ENCODE data around the gene TMEM184C. TPM values are rescaled to one million over a fixed set of nuclear protein-coding genes. Genes with fewer than 3 reads are reported as not detected.
A peak's percentile ranks its signal among the peaks of the same experiment; 100 is the strongest.

The TMEM184C gene
- total RNA-seq, 5 donors from 2014 or later (not counting 1 experiment from before 2014, with no cell fraction given): 13.2 to 27.2 (median 21.8) TPM

- peak within 1 kb of the TSS; percentile 95 for H3K27ac Mint-ChIP-seq
- H3K4me3 Mint-ChIP-seq: peak within 1 kb of the TSS; percentile 90 to 93 (median 93)
- H3K4me1 Mint-ChIP-seq: peaks cover 31 to 40% (median 33%) of the 10 kb centered on the region in 3 donors
- H3K4me3 ChIP-seq (ENCODE audit: control insufficient read depth in 1 of 2, extremely low read depth in 1 of 2, low read length in 1 of 2): peak within 1 kb of the TSS; percentile 73 to 99
- no peaks in the 10 kb centered on the region for H3K27me3 ChIP-seq (replicated peaks in 1 of 2; ENCODE audit: control insufficient read depth in 2 of 2, extremely low read depth in 1 of 2, insufficient read depth in 2 of 2, low read length in 1 of 2)
- ChIA-PET POLR2A (interaction anchor here (0.5 to 3.7 kb wide), 15 partner anchors 13 to 1097 kb away, joined by 3 to 47 read pairs (median 4); partner anchors contain the start of genes TMEM184C (in 2 of the 2) and ARHGAP10 (in 1 of the 2)), CTCF (interaction anchor here (0.6 to 2.8 kb wide), 6 partner anchors 41 to 759 kb away, joined by 3 to 28 read pairs (median 4); partner anchors contain the start of genes TMEM184C (in 2 of the 2) and ARHGAP10 (in 1 of the 2))
- 0% methylated on average over 42 of the region's 69 CpGs for WGBS (ENCODE audit: insufficient coverage)
- H3K36me3 Mint-ChIP-seq: peaks cover 9% of the 10 kb centered on the region
- H3K4me1 ChIP-seq (ENCODE audit: control insufficient read depth in 1 of 2, extremely low read depth in 1 of 2, insufficient read depth in 2 of 2, low read length in 2 of 2): peaks cover 3 to 11% of the 10 kb centered on the region in 2 experiments
- peaks cover 0 to 5% of the 10 kb centered on the region in 2 donors for H3K36me3 ChIP-seq (ENCODE audit: control insufficient read depth in 2 of 2, extremely low read depth in 1 of 2, insufficient read depth in 1 of 2, low read length in 1 of 2)
- peaks cover 8 to 10% of the 10 kb centered on the region in 2 donors for H3K27me3 Mint-ChIP-seq
- peak; percentile 73 to 92 (median 83) for DNase-seq
- peak; percentile 97 to 100 (median 99) for ATAC-seq (replicated peaks in 1 of 4)
- H3K9me3 Mint-ChIP-seq: no peaks in the 10 kb centered on the region
- H3K27ac ChIP-seq (ENCODE audit: low read length): peak within 1 kb of the TSS; percentile 87
- H3K9me3 ChIP-seq: no peaks in the 10 kb centered on the region
These were observed 66.8 kb downstream of the TMEM184C start, which contains the start of gene PRMT9 for GRCh38 chr4:147683717-147684700. Gene PRMT9, minus strand, starts transcription at chr4:147684163. Its CDS starts 176 bp downstream, at chr4:147683987.

- Histone ChIP-seq H3K9me3 (no peaks in the 10 kb centered on the region), H3K27ac (ENCODE audit: low read length) (peak overlapping the region; percentile 12), H3K36me3 (ENCODE audit: control insufficient read depth in 2 of 2, extremely low read depth in 1 of 2, insufficient read depth in 1 of 2, low read length in 1 of 2) (no peaks in the 10 kb centered on the region), H3K4me1 (ENCODE audit: control insufficient read depth in 1 of 2, extremely low read depth in 1 of 2, insufficient read depth in 2 of 2, low read length in 2 of 2) (peaks cover 0 to 3% of the 10 kb centered on the region in 2 experiments), H3K4me3 (ENCODE audit: control insufficient read depth in 1 of 2, extremely low read depth in 1 of 2, low read length in 1 of 2) (no peak overlapping the region), H3K27me3 (replicated peaks in 1 of 2; ENCODE audit: control insufficient read depth in 2 of 2, extremely low read depth in 1 of 2, insufficient read depth in 2 of 2, low read length in 1 of 2) (peaks cover 0 to 18% of the 10 kb centered on the region in 2 experiments)
- Mint-ChIP-seq H3K4me3 (no peak overlapping the region), H3K27me3 (peaks cover 27 to 39% of the 10 kb centered on the region in 2 donors), H3K36me3 (no peaks in the 10 kb centered on the region), H3K9me3 (no peaks in the 10 kb centered on the region), H3K4me1 (peaks cover 0 to 14% (median 9%) of the 10 kb centered on the region in 3 donors), H3K27ac (peak overlapping the region; percentile 16 to 37)
- POLR2A ChIA-PET: interaction anchor here in 1 of 2 donors (0.8 kb wide), 1 partner anchor 849 kb away, joined by 17 read pairs; no protein-coding TSS in a partner anchor
- 20% methylated on average over 3 of the region's 4 CpGs for WGBS (ENCODE audit: insufficient coverage)
- no peak for DNase-seq
- no peak for ATAC-seq (replicated peaks in 1 of 4)
- CTCF ChIA-PET: interaction anchor here (0.6 to 0.7 kb wide), 2 partner anchors 518 to 683 kb away, joined by 3 to 4 read pairs; no protein-coding TSS in a partner anchor
These were observed 71.9 kb downstream of the TMEM184C start for GRCh38 chr4:147689067-147689466.

GRCh38 chr4:147691820-147692219 is 74.6 kb downstream of the TMEM184C start:
- Histone ChIP-seq H3K4me3 (ENCODE audit: control insufficient read depth in 1 of 2, extremely low read depth in 1 of 2, low read length in 1 of 2) (no peak overlapping the region), H3K36me3 (ENCODE audit: control insufficient read depth in 2 of 2, extremely low read depth in 1 of 2, insufficient read depth in 1 of 2, low read length in 1 of 2) (no peaks in the 10 kb centered on the region), H3K27me3 (replicated peaks in 1 of 2; ENCODE audit: control insufficient read depth in 2 of 2, extremely low read depth in 1 of 2, insufficient read depth in 2 of 2, low read length in 1 of 2) (peaks cover 0 to 27% of the 10 kb centered on the region in 2 experiments), H3K9me3 (no peaks in the 10 kb centered on the region), H3K4me1 (ENCODE audit: control insufficient read depth in 1 of 2, extremely low read depth in 1 of 2, insufficient read depth in 2 of 2, low read length in 2 of 2) (peaks cover 0 to 3% of the 10 kb centered on the region in 2 experiments), H3K27ac (ENCODE audit: low read length) (no peak overlapping the region)
- no peak for ATAC-seq (replicated peaks in 1 of 4)
- H3K4me1 Mint-ChIP-seq: peaks cover 0 to 5% (median 4%) of the 10 kb centered on the region in 3 donors
- CTCF ChIA-PET: no interaction called here
- no peaks in the 10 kb centered on the region for H3K36me3 Mint-ChIP-seq
- WGBS (ENCODE audit: insufficient coverage): no CpG with 5 or more reads among the region's 2 CpGs
- H3K27me3 Mint-ChIP-seq: peaks cover 22 to 42% of the 10 kb centered on the region in 2 donors
- DNase-seq: no peak
- POLR2A ChIA-PET: no interaction called here
- H3K4me3 Mint-ChIP-seq: no peak overlapping the region
- no peaks in the 10 kb centered on the region for H3K9me3 Mint-ChIP-seq
- H3K27ac Mint-ChIP-seq: no peak overlapping the region

- WGBS (ENCODE audit: insufficient coverage): no CpG with 5 or more reads among the region's 3 CpGs
- no peak overlapping the region for H3K27ac ChIP-seq (ENCODE audit: low read length)
- CTCF ChIA-PET: no interaction called here
These were observed 76.0 kb downstream of the TMEM184C start for GRCh38 chr4:147693218-147693617.

GRCh38 chr4:147696866-147697265 is 79.7 kb downstream of the TMEM184C start:
- no peak overlapping the region for H3K27ac Mint-ChIP-seq
- H3K36me3 ChIP-seq (ENCODE audit: control insufficient read depth in 2 of 2, extremely low read depth in 1 of 2, insufficient read depth in 1 of 2, low read length in 1 of 2): no peaks in the 10 kb centered on the region
- WGBS (ENCODE audit: insufficient coverage): 83% methylated on average over 1 of the region's 1 CpG
- H3K4me1 ChIP-seq (ENCODE audit: control insufficient read depth in 1 of 2, extremely low read depth in 1 of 2, insufficient read depth in 2 of 2, low read length in 2 of 2): no peaks in the 10 kb centered on the region
- peaks cover 0 to 4% (median 0%) of the 10 kb centered on the region in 3 donors for H3K9me3 Mint-ChIP-seq
- ATAC-seq (replicated peaks in 1 of 4) (no peak), DNase-seq (no peak)
- no peak overlapping the region for H3K4me3 Mint-ChIP-seq
- no peak overlapping the region for H3K4me3 ChIP-seq (ENCODE audit: control insufficient read depth in 1 of 2, extremely low read depth in 1 of 2, low read length in 1 of 2)
- H3K27me3 ChIP-seq (replicated peaks in 1 of 2; ENCODE audit: control insufficient read depth in 2 of 2, extremely low read depth in 1 of 2, insufficient read depth in 2 of 2, low read length in 1 of 2): peaks cover 0 to 19% of the 10 kb centered on the region in 2 experiments
- no peaks in the 10 kb centered on the region for H3K36me3 Mint-ChIP-seq
- H3K27ac ChIP-seq (ENCODE audit: low read length): no peak overlapping the region
- peaks cover 16 to 31% of the 10 kb centered on the region in 2 donors for H3K27me3 Mint-ChIP-seq
- ChIA-PET POLR2A (interaction anchor here in 1 of 2 donors (0.6 kb wide), 2 partner anchors 12 to 13 kb away, joined by 3 to 6 read pairs; partner anchors contain the start of gene PRMT9), CTCF (interaction anchor here in 1 of 2 donors (1.0 kb wide), 1 partner anchor 170 kb away, joined by 3 read pairs; no protein-coding TSS in a partner anchor)
- H3K9me3 ChIP-seq: no peaks in the 10 kb centered on the region
- no peaks in the 10 kb centered on the region for H3K4me1 Mint-ChIP-seq

More at GRCh38 chr4:147693218-147693617, 76.0 kb downstream of the TMEM184C start:
- H3K27me3 Mint-ChIP-seq: peaks cover 22 to 45% of the 10 kb centered on the region in 2 donors
- Histone ChIP-seq H3K36me3 (ENCODE audit: control insufficient read depth in 2 of 2, extremely low read depth in 1 of 2, insufficient read depth in 1 of 2, low read length in 1 of 2) (no peaks in the 10 kb centered on the region), H3K27me3 (replicated peaks in 1 of 2; ENCODE audit: control insufficient read depth in 2 of 2, extremely low read depth in 1 of 2, insufficient read depth in 2 of 2, low read length in 1 of 2) (peaks cover 0 to 27% of the 10 kb centered on the region in 2 experiments), H3K4me1 (ENCODE audit: control insufficient read depth in 1 of 2, extremely low read depth in 1 of 2, insufficient read depth in 2 of 2, low read length in 2 of 2) (peaks cover 0 to 3% of the 10 kb centered on the region in 2 experiments), H3K4me3 (ENCODE audit: control insufficient read depth in 1 of 2, extremely low read depth in 1 of 2, low read length in 1 of 2) (no peak overlapping the region), H3K9me3 (no peaks in the 10 kb centered on the region)
- H3K36me3 Mint-ChIP-seq: no peaks in the 10 kb centered on the region
- ATAC-seq (replicated peaks in 1 of 4) (no peak), DNase-seq (no peak)
- no peak overlapping the region for H3K4me3 Mint-ChIP-seq
- H3K4me1 Mint-ChIP-seq: peaks cover 0 to 5% (median 4%) of the 10 kb centered on the region in 3 donors
- H3K27ac Mint-ChIP-seq: no peak overlapping the region
- no peaks in the 10 kb centered on the region for H3K9me3 Mint-ChIP-seq
- POLR2A ChIA-PET: interaction anchor here in 1 of 2 donors (0.6 to 0.7 kb wide), 2 partner anchors 38 to 359 kb away, joined by 5 to 9 read pairs; partner anchors contain the start of gene ARHGAP10

GRCh38 chr4:147704846-147705245 is 87.6 kb downstream of the TMEM184C start:
- Histone ChIP-seq H3K27me3 (replicated peaks in 1 of 2; ENCODE audit: control insufficient read depth in 2 of 2, extremely low read depth in 1 of 2, insufficient read depth in 2 of 2, low read length in 1 of 2) (no peaks in the 10 kb centered on the region), H3K4me1 (ENCODE audit: control insufficient read depth in 1 of 2, extremely low read depth in 1 of 2, insufficient read depth in 2 of 2, low read length in 2 of 2) (no peaks in the 10 kb centered on the region), H3K36me3 (ENCODE audit: control insufficient read depth in 2 of 2, extremely low read depth in 1 of 2, insufficient read depth in 1 of 2, low read length in 1 of 2) (no peaks in the 10 kb centered on the region), H3K9me3 (no peaks in the 10 kb centered on the region), H3K27ac (ENCODE audit: low read length) (no peak overlapping the region), H3K4me3 (ENCODE audit: control insufficient read depth in 1 of 2, extremely low read depth in 1 of 2, low read length in 1 of 2) (no peak overlapping the region)
- WGBS (ENCODE audit: insufficient coverage): no CpG with 5 or more reads among the region's 1 CpG
- ChIA-PET CTCF (interaction anchor here in 1 of 2 donors (1.2 kb wide), 1 partner anchor 162 kb away, joined by 7 read pairs; no protein-coding TSS in a partner anchor), POLR2A (no interaction called here)
- DNase-seq: no peak
- Mint-ChIP-seq H3K9me3 (peaks cover 0 to 3% (median 0%) of the 10 kb centered on the region in 3 donors), H3K4me1 (peaks cover 0 to 7% (median 2%) of the 10 kb centered on the region in 3 donors), H3K4me3 (no peak overlapping the region), H3K27me3 (peaks cover 0 to 1% of the 10 kb centered on the region in 2 donors), H3K27ac (no peak overlapping the region), H3K36me3 (no peaks in the 10 kb centered on the region)
- no peak for ATAC-seq (replicated peaks in 1 of 4)
